Activated CD4-positive, alpha-beta T cell treated with anti-CD3 and anti-CD28 coated beads for 4 hours (primary cell): ENCODE data around the gene CABP4.

Experiments used
- DNase-seq, 2 donors: peaks; one replicate each; pipeline ENCODE4 v3.0.0-alpha.2; 2020

CABP4 gene

GRCh38 chr11:67436459-67437081, 18.6 kb upstream of the CABP4 start:
- DNase-seq, result peak; percentile 68

- DNase-seq, result peak; percentile 70 to 77
Measured at GRCh38 chr11:67437082-67437808, 17.9 kb upstream of the CABP4 start, which contains the start of gene PTPRCAP. Gene PTPRCAP, minus strand, starts transcription at chr11:67437682. Its CDS starts 63 bp downstream, at chr11:67437619.

DNA sequence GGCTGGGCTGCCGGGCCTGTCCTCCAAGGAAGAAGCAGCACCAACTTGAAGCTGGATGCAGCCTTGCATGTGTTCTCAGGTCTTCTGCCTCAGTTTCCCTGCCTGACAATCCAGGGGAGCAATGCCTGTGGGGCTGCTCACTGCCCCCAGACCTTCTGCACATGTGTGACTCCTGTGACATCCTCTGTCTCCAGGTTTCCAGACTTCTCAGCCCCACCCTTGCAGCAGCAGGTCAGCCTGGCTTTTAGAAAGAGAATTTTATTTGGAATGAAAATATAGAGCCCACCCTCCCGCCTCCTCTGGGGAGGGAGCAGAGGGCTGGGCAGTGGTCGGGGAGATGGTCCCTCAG, 17.4 kb upstream of the CABP4 start:
- DNase-seq, result no peak

- peak; percentile 67 to 73 for DNase-seq
Measured at GRCh38 chr11:67438158-67438902, 16.8 kb upstream of the CABP4 start.

GRCh38 chr11:67439321-67440228, 15.6 kb upstream of the CABP4 start:
- no peak for DNase-seq

DNA sequence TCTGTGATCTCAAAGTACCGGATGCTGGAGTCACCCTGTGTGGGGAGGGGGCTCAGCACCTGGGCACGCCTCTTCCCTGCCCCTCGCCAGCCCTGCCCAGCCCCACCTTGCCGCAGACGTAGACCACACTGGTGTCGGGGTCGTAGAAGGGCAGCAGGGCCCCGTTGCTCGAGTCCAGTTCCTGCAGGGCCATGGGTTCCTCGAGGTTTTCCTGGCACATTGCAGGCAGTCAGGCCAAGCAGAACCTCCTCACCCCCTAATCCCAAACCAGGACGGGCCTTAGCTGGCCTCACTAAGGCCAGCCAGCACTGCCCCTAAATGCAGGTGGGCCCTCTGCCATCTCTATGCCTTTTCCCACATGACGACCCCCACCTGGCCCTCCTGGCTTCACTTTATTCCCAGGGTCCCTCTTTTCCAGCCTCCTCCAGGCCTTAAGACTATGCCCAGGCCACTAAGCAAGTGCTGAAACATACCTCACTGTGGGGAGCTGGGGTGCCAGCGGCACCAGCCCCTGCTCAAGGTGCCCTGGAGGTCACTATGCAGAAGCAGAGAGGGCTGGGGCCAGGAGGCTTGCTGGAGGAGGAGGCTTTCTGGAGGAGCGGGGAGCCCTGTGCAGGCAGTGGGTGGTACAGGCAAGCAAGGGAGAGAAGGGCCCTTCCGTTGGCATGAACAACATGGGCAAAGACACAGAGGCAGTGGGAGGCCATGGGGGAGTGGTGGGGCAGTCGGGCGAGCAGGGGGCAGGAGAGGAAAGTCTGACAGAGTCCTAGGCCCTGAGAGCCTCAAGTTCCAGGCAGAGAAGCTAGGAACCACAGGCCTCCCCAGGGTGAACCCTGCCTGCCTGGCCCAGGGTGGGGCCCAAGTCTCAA, 14.7 kb upstream of the CABP4 start:
- no peak for DNase-seq

DNA sequence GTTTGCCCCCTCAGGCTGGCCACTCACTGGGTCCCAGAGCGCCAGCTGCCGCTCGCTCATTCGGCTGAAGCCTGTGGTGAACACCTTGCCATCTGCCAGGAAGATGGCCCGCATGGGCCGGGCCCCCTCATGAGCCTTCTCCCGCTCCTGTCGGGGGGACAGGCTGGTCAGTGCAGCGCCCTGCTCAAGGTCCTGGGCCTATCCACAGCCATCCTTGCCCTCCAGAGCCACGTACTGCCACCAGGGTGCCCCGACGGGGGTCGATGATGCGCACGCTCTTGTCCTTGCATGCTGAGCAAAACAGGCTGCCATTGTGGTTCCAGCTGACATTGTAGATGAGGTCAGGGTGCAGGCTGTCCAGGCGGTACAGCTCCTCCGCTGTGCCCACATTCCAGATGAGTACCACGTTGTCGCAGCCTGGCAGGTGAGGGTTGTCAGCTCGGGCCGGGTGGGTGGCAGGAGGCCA, 14.0 kb upstream of the CABP4 start:
- DNase-seq, result no peak

DNA sequence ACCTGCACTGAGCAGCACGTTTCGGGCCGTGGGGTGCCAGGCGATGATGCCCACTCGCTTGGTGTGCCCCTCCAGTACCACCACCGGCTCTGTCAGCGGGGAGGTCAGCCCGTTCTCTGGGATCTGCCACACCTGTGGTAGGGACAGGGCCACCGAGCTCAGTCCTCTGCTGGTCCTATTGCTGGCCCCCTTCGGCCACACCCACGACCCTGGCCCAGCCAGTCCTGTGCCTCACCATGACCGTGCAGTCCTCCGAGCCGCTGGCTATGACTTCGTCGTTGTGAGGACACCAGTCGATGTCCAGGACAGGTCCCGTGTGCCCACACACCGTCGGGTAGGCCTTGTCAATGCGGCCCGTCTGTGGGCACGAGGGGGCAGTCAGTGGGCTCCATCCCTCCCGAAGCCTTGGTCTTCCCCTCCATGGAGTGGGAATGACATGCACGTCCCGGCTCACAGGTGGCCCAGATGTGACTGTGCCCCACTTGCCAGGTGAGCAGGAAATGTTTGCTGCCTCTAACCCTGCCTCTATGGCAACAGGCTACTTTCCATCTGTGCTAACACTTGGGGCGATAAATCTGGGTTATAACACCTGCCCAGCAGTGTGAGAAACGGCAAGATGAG, 13.3 kb upstream of the CABP4 start:
- DNase-seq, result no peak

DNA sequence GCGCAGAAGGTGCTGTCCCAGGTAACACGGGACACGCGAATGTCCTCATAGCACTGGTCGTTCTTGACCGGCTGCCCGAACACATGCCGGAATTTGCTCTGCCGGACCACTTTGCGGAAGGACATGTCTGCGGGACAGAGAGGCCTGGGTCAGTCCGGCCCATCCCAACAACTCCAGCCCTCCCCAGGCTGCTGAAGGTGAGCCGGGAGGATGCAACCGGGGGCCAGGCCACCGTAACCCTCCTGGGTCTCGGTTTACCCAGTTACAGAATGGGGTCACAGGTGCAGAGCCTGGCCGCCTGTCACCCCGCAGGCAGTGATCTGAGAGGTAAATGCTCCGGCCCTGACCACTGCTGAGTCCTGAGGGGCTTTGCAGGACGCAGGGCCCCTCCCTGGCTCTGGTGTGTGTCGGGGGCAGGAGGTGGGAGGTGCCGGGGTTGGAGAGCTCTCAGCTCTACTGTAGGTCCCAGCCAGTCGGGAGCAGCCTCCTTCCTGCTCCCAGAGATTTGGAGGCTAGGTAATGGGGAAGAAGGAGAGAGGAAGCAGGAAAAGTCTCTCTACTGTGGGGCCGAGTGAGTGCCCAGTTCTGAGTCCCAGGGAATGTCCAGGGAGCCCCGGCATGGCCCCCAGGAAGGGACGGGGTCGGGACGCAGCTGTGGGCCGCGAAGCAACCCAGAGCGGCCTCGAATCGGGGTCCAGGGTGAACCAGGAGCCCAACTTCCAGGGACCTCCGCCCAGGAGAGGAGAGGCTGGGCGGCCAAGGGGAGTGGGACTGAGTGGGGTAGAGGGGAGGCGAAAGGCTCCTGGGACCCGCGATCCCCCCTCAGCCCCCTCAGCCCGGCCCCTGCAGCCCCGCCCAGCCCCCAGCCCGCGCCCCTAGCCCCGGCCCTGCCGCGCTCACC, 12.4 kb upstream of the CABP4 start:
- no peak for DNase-seq

- no peak for DNase-seq
Measured at GRCh38 chr11:67445515-67445914, 9.6 kb upstream of the CABP4 start.

GRCh38 chr11:67448220-67448609, 6.9 kb upstream of the CABP4 start:
- DNase-seq, result no peak

GRCh38 chr11:67449116-67449844, 5.9 kb upstream of the CABP4 start:
- no peak for DNase-seq

- no peak for DNase-seq
Measured at GRCh38 chr11:67450796-67451657, 4.1 kb upstream of the CABP4 start.

GRCh38 chr11:67451658-67451976, 3.5 kb upstream of the CABP4 start:
- DNase-seq, result no peak

DNA sequence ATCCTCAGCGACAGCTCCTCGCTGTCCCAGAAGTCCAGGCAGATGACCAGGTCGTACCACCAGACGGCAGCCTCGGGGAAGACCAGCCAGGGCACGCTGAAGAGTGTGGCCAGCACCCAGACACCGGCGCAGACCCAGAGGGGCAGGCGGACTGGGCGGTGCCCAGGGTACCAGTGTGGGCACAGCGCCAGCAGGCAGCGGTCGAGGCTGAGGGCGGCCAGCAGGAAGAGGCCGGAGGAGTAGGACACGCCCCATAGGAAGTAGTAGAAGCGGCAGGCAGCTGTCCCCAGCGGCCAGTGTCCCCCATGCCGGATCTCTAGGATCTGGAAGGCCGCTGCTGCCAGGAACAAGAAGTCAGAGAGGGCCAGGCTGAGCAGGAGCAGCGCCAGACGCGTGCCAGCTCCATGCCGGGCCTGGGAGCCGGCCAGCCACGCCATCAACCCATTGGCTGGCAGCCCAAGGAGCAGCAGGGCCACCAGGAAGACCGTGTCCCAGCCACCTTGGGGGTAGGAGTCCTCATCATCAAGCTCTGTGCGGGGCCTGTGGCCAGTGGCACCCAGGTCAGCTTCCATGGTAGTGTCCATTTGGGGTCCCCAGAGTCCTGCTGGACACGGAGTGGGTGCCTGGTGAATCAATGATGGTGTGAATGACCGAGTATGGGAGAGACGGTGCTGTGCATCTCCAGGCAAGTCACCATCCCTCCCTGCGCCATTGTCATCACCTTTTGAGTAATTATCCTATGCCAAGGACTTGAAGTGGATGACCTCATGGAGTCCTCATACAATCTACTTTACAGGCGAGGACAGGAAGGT, 2.8 kb upstream of the CABP4 start, which contains the start of gene GPR152:
Gene GPR152, minus strand, starts transcription at position 589 of the 812 bp plus-strand sequence. Its CDS starts 5 bp downstream, at position 584.
- no peak for DNase-seq

DNA sequence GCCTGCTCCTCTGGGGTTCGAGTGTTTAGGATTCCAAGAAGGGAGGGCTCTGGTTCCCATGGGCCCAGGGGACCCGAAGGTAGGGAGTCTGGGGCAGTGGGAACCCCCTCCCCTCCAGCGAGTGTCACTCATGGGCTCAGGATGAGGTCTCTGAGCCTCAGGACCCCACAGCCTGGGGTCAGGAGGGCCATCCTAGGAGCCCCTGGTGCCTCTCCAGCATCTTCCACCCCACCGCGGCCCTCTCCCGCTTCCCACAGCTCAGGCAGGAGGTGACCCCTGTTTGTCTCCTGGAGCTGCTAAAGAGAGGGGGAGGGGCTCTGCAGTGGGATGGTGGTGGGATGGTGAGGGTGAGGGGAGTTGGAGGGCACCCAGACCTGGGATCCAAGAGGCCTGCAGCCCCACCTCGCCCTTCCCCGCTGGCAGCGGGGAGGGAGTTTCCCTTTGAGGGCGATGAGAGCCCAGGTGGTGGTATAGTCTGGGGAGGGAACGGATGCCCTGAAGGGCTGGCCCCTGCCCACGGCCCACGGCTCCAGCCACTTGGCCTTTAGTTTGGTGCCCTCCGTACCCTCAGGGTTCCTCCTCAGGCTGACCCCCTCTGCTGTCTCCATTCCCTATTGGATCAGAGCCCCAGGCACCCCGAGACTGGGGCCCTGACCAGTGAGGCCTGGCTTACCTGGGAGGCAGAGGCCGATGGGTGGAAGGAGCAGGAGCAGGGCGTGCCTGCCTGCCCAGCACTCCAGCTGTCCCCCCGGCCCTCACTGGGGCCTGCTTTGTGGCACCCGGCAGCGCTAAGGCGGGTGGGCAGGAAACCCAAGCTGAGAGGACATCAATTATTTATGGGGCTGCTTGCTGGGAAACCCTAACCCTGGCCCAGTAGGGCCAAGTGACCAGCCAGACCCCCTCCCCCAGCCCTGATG, 1.1 kb upstream of the CABP4 start:
- DNase-seq, result no peak
